H9 (cell line): ENCODE data around the gene WDR91. TPM values are rescaled to one million over a fixed set of nuclear protein-coding genes. Genes with fewer than 3 reads are reported as not detected.

Experiments
- DNase-seq: peaks from one replicate; pipeline ENCODE4 v3.0.0-alpha.2; 2017
- H2AFZ ChIP-seq: one replicate; pipeline ENCODE4 v1.6.1; 2013; ENCODE audit warnings: mild to moderate bottlenecking, low read length, control low read depth, moderate library complexity
- H2AK5ac ChIP-seq: 2 replicates; pipeline ENCODE4 v1.6.1; 2013; ENCODE audit warnings: low read length, control low read depth, mixed read lengths; ENCODE audit not compliant: insufficient read length
- H2BK120ac ChIP-seq: one replicate; pipeline ENCODE4 v1.6.1; 2013; ENCODE audit warnings: low read depth, mild to moderate bottlenecking, low read length, control low read depth, inconsistent platforms; ENCODE audit not compliant: poor library complexity, severe bottlenecking
- H2BK12ac ChIP-seq: 2 replicates; pipeline ENCODE4 v1.6.1; 2013; ENCODE audit warnings: low read length, control low read depth, mixed read lengths, low read depth; ENCODE audit not compliant: insufficient read length
- H2BK15ac ChIP-seq: 2 replicates; pipeline ENCODE4 v1.6.1; 2013; ENCODE audit warnings: low read depth, low read length, control low read depth
- H2BK20ac ChIP-seq: one replicate; pipeline ENCODE4 v1.6.1; 2013; ENCODE audit warnings: low read depth, mild to moderate bottlenecking, low read length, control low read depth, inconsistent platforms; ENCODE audit not compliant: poor library complexity, severe bottlenecking
- H2BK5ac ChIP-seq: 2 replicates; pipeline ENCODE4 v1.6.1; 2013; ENCODE audit warnings: low read length, control low read depth, mixed read lengths; ENCODE audit not compliant: insufficient read length
- H3K14ac ChIP-seq: 2 replicates; pipeline ENCODE4 v1.6.1; 2013; ENCODE audit warnings: low read length, control low read depth; ENCODE audit not compliant: insufficient read depth
- H3K18ac ChIP-seq: 2 replicates; pipeline ENCODE4 v1.6.1; 2013; ENCODE audit warnings: low read depth, mild to moderate bottlenecking, mixed read lengths, low read length, control low read depth; ENCODE audit not compliant: insufficient read length
- H3K23ac ChIP-seq: 2 replicates; pipeline ENCODE4 v1.6.1; 2013; ENCODE audit warnings: low read length, control low read depth, mixed read lengths, low read depth; ENCODE audit not compliant: insufficient read length
- H3K23me2 ChIP-seq: 2 replicates; pipeline ENCODE4 v1.6.1; 2013; ENCODE audit warnings: low read depth, mild to moderate bottlenecking, mixed read lengths, low read length, control low read depth; ENCODE audit not compliant: insufficient read length, poor library complexity, severe bottlenecking
- H3K27ac ChIP-seq: 2 replicates; pipeline ENCODE4 v1.5.1; 2013; ENCODE audit warnings: low read length, control low read depth, mixed read lengths, low read depth; ENCODE audit not compliant: insufficient read length
- H3K27me3 ChIP-seq: 2 replicates; pipeline ENCODE4 v1.6.1; 2013; ENCODE audit warnings: low read length, control low read depth, inconsistent platforms; ENCODE audit not compliant: insufficient read depth
- H3K4ac ChIP-seq: 2 replicates; pipeline ENCODE4 v1.6.1; 2013; ENCODE audit warnings: low read depth, mild to moderate bottlenecking, control low read depth, inconsistent platforms, low read length, moderate library complexity
- H3K4me1 ChIP-seq: 2 replicates; pipeline ENCODE4 v1.6.1; 2013; ENCODE audit warnings: low read length, control low read depth, inconsistent platforms; ENCODE audit not compliant: insufficient read depth
- H3K4me2 ChIP-seq: 2 replicates; pipeline ENCODE4 v1.6.1; 2013; ENCODE audit warnings: low read length, control low read depth, mixed read lengths; ENCODE audit not compliant: insufficient read length, insufficient read depth
- H3K56ac ChIP-seq: 2 replicates; pipeline ENCODE4 v1.6.1; 2013; ENCODE audit warnings: low read depth, mild to moderate bottlenecking, mixed read lengths, low read length, control low read depth; ENCODE audit not compliant: insufficient read length
- H3K79me1 ChIP-seq: 2 replicates; pipeline ENCODE4 v1.6.1; 2013; ENCODE audit warnings: low read depth, mild to moderate bottlenecking, moderate library complexity, low read length, control low read depth, inconsistent platforms; ENCODE audit not compliant: insufficient read depth, poor library complexity, severe bottlenecking
- H3K79me2 ChIP-seq: 2 replicates; pipeline ENCODE4 v1.6.1; 2013; ENCODE audit warnings: low read length, control low read depth, inconsistent platforms; ENCODE audit not compliant: insufficient read depth
- H3K9ac ChIP-seq: 2 replicates; pipeline ENCODE4 v1.6.1; 2013; ENCODE audit warnings: low read length, control low read depth, mixed read lengths; ENCODE audit not compliant: insufficient read length; ENCODE audit errors: extremely low read depth
- H3K9me3 ChIP-seq: one replicate; pipeline ENCODE4 v1.6.1; 2013; ENCODE audit warnings: low read depth, low read length, inconsistent platforms; ENCODE audit not compliant: control insufficient read depth
- H3T11ph ChIP-seq: one replicate; pipeline ENCODE4 v1.6.1; 2013; ENCODE audit warnings: mild to moderate bottlenecking, low read length, control low read depth, inconsistent platforms
- H4K20me1 ChIP-seq: one replicate; pipeline ENCODE4 v1.6.1; 2013; ENCODE audit not compliant: control insufficient read depth, insufficient read length, insufficient read depth
- H4K5ac ChIP-seq: 2 replicates; pipeline ENCODE4 v1.6.1; 2013; ENCODE audit warnings: low read depth, mild to moderate bottlenecking, mixed read lengths, low read length, control low read depth; ENCODE audit not compliant: insufficient read length
- H4K8ac ChIP-seq: replicated peaks from 2 replicates; pipeline ENCODE4 v1.6.1; 2013; ENCODE audit warnings: low read length, control low read depth, mixed read lengths, low read depth; ENCODE audit not compliant: insufficient read length
- H4K91ac ChIP-seq: 2 replicates; pipeline ENCODE4 v1.6.1; 2013; ENCODE audit warnings: low read depth, mild to moderate bottlenecking, moderate library complexity, mixed read lengths, low read length, control low read depth; ENCODE audit not compliant: insufficient read length
- H3K27ac Mint-ChIP-seq, 3 experiments: 2 replicates in 2 of 3; 3 replicates in 1 of 3; pipeline ENCODE4 v1.8.0; 2020 to 2021; ENCODE audit warnings: mixed read lengths in 3 of 3, mild to moderate bottlenecking in 1 of 3, moderate library complexity in 1 of 3
- H3K27me3 Mint-ChIP-seq: 2 replicates; pipeline ENCODE4 v1.8.0; 2021; ENCODE audit warnings: low read depth, mild to moderate bottlenecking, moderate library complexity, mixed read lengths
- H3K36me3 Mint-ChIP-seq, 3 experiments: 2 replicates in 2 of 3; 3 replicates in 1 of 3; pipeline ENCODE4 v1.8.0; 2020 to 2021; ENCODE audit warnings: low read depth in 3 of 3, mixed read lengths in 3 of 3; ENCODE audit not compliant: insufficient read depth in 1 of 3
- H3K4me1 Mint-ChIP-seq, 2 experiments: 2 replicates each; pipeline ENCODE4 v1.8.0; 2020; ENCODE audit warnings: mixed read lengths in 2 of 2
- H3K4me3 Mint-ChIP-seq, 2 experiments: 2 replicates in 1 of 2; 3 replicates in 1 of 2; pipeline ENCODE4 v1.8.0; 2020 to 2021; ENCODE audit warnings: mild to moderate bottlenecking in 2 of 2, mixed read lengths in 2 of 2, moderate library complexity in 1 of 2
- H3K9me3 Mint-ChIP-seq, 2 experiments: 2 replicates in 1 of 2; 3 replicates in 1 of 2; pipeline ENCODE4 v1.8.0; 2020; ENCODE audit warnings: mild to moderate bottlenecking in 2 of 2, mixed read lengths in 2 of 2, moderate library complexity in 1 of 2
- CTCF ChIP-seq: fragments of 200-600 bp; sonication (generic); conservative IDR thresholded peaks from 3 replicates; pipeline ENCODE4 v1.8.0; 2021; ENCODE audit warnings: antibody characterized with exemption, mild to moderate bottlenecking
- WGBS: extraction: QIAGEN DNeasy Blood & Tissue Kit; methylation state at CpG from one replicate; pipeline ENCODE4 v1.1.7; 2013; ENCODE audit warnings: missing lambda C conversion rate, low lambda C conversion rate, mixed read lengths; ENCODE audit not compliant: insufficient read length; ENCODE audit errors: extremely low coverage; 5-methylcytosine and 5-hydroxymethylcytosine counted together
- total RNA-seq: library from RNA; stranded (reverse); gene quantifications from 2 replicates; pipeline ENCODE4 v1.2.1, GENCODE V29; 2021

Gene WDR91
- total RNA-seq, 1 experiment from 2014 or later: 9.4 TPM

- no peak for TF ChIP-seq CTCF
- H3K9ac ChIP-seq: no peak overlapping the region
- no peak overlapping the region for H2BK12ac ChIP-seq
- H3K23me2 ChIP-seq: no peaks in the 10 kb centered on the region
- no peak overlapping the region for H3K18ac ChIP-seq
- Mint-ChIP-seq H3K4me1 (peaks cover 2 to 8% of the 10 kb centered on the region in 2 experiments; a peak in 2 of 4 replicates), H3K27me3 (peaks cover 3% of the 10 kb centered on the region), H3K4me3 (no peak overlapping the region), H3K27ac (no peak overlapping the region), H3K9me3 (peaks cover 22 to 29% of the 10 kb centered on the region in 2 experiments), H3K36me3 (peaks cover 3 to 22% (median 13%) of the 10 kb centered on the region in 3 experiments; a peak in 6 of 7 replicates)
- no peak overlapping the region for H2BK5ac ChIP-seq
- H4K5ac ChIP-seq: no peak overlapping the region
- WGBS: no CpG with 5 or more reads among the region's 6 CpGs
- DNase-seq: no peak
- H3K27me3 ChIP-seq: no peaks in the 10 kb centered on the region
- no peak overlapping the region for H3K14ac ChIP-seq
- H2BK15ac ChIP-seq: no peak overlapping the region
- no peak overlapping the region for H3K4ac ChIP-seq
- H3K4me1 ChIP-seq: no peaks in the 10 kb centered on the region
- no peak overlapping the region for H2BK120ac ChIP-seq
- no peak overlapping the region for H4K91ac ChIP-seq
- no peak overlapping the region for H3K56ac ChIP-seq
- H3K27ac ChIP-seq: no peak overlapping the region
- H4K20me1 ChIP-seq: no peaks in the 10 kb centered on the region
- no peak overlapping the region for H2BK20ac ChIP-seq
- H2AK5ac ChIP-seq: no peak overlapping the region
- no peak overlapping the region for H4K8ac ChIP-seq
- H3K79me1 ChIP-seq: no peaks in the 10 kb centered on the region
- no peaks in the 10 kb centered on the region for H3K79me2 ChIP-seq
- no peaks in the 10 kb centered on the region for H3K9me3 ChIP-seq
- H3T11ph ChIP-seq: no peak overlapping the region
- H2AFZ ChIP-seq: no peak overlapping the region
- H3K4me2 ChIP-seq: no peak overlapping the region
- no peak overlapping the region for H3K23ac ChIP-seq
Observed at GRCh38 chr7:135151533-135151932, 59.8 kb downstream of the WDR91 start.
